Fibroblast of the aortic adventitia (primary cell): ENCODE results near the gene ATN1. TPM values are rescaled to one million over a fixed set of nuclear protein-coding genes. Genes with fewer than 3 reads are reported as not detected.

ENCODE experiments used
- DNase-seq: peaks from one replicate; pipeline ENCODE4 v3.0.0-alpha.2; 2010; ENCODE audit warnings: low read depth
- H3K4me3 ChIP-seq: 2 replicates; pipeline ENCODE4 v1.5.1; 2011; ENCODE audit warnings: low read depth, mild to moderate bottlenecking, control low read depth, low read length, moderate library complexity
- total RNA-seq: library from RNA; depleted of rRNA; stranded (reverse); fragments of >200 nt; gene quantifications from 2 replicates; pipeline ENCODE4 v1.2.3, GENCODE V29; 2012; ENCODE audit warnings: low replicate concordance
- TF ChIP-seq, protein P1 (sequence below): IDR thresholded peaks from 2 replicates; pipeline ENCODE4 v1.5.1; 2011; ENCODE audit warnings: mild to moderate bottlenecking, low read length, control low read depth, inconsistent platforms; ENCODE audit not compliant: insufficient read depth

ATN1 gene
- total RNA-seq, 1 donor = 13.6 TPM

DNA sequence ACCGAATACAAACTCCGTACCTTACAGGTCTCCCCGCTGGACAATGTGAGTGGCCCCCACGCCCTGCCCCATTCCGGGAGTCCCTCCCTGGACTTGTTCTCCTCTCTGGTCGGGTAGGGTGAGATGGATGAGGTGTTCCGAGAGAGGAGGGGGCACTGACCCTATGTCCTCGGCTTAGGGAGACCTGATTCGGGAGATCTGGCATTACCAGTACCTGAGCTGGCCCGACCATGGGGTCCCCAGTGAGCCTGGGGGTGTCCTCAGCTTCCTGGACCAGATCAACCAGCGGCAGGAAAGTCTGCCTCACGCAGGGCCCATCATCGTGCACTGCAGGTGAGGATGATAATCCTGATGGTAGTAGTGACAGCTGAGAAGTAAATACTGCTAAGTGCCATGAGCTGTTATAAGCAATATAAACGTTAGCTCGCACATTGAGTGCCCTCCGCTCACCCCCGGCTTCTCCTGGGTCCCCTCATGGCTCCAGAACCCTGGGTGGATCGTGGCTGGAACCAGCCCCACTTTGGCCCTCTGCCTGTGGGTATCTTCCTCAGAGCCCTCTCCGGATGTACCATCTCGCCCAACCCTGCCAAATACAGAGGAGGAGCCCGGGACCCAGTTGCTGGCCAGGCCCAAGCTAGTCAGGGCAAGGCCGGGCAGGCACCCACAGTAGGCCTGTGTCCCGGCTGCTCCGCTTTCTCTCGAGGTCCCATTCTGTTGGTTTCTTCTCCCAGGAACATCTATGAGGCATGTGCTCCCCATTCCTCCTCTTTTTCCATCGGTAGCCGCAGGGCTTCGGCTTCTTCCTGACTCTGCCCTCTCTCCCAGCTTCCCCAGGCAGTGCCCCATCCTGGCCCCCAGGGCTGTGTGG lies 30.2 kb downstream of the ATN1 start:
- TF ChIP-seq, protein P1, sequence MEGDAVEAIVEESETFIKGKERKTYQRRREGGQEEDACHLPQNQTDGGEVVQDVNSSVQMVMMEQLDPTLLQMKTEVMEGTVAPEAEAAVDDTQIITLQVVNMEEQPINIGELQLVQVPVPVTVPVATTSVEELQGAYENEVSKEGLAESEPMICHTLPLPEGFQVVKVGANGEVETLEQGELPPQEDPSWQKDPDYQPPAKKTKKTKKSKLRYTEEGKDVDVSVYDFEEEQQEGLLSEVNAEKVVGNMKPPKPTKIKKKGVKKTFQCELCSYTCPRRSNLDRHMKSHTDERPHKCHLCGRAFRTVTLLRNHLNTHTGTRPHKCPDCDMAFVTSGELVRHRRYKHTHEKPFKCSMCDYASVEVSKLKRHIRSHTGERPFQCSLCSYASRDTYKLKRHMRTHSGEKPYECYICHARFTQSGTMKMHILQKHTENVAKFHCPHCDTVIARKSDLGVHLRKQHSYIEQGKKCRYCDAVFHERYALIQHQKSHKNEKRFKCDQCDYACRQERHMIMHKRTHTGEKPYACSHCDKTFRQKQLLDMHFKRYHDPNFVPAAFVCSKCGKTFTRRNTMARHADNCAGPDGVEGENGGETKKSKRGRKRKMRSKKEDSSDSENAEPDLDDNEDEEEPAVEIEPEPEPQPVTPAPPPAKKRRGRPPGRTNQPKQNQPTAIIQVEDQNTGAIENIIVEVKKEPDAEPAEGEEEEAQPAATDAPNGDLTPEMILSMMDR = no peak
- no peak overlapping the region for H3K4me3 ChIP-seq
- no peak for DNase-seq

DNA sequence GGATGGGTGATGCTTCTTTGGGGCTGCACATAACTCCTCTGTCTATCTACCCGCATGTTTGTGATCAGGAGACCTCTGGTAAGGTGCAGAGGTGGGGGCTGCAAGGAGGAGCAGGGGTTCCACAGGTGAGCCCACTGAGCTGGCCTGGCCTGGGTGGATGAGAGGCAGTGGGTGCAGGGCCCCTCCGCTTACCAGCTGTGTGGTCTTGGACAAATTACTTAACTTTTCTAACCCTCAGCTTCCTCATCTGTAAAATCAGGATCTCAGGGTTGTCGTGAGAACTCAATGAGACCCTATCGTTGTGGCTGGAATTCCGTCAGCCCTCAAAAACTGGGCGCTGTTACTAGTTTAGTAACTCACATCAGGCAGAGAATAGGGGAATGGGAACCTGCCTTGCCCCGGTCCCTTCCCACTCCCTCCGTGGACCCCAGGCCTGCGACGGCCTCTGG lies 30.9 kb downstream of the ATN1 start:
- TF ChIP-seq, protein P1 = no peak
- DNase-seq = no peak

DNA sequence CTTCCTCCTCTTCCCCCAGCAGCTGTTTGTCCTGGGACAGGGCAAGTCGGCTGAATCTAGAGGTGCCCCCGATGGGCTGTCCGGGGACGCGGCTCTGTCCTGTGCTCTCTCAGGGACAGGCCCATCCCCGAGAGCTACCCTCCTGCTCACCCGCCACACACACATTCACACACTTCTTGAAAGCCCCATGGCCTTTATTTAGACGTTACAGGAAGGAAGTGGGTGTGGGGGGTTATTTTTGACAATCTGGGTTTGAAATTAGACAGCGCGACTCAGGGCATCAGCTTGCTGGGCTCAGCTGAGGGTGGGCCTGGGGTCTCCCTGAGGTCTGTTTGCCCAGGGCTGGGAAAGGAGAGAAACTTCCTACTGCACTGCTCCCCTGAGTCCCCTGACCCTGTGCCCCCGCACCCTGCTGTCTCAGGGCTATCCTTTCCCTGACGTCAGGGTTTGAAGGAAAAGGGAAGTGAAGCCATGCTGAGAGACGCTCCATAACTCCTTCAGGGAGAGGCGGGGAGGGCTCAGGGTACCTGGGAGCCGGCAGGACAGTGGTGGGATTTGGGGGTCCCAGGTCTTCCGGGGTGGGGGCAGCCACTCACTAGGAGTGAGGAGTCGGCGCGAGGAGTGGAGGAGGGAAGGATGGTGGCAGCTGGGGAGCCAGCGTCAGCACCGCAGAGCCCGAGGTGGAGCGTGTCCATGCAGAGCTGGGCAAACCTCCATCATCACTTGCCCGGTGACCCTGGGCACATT lies 31.5 kb downstream of the ATN1 start:
- DNase-seq = no peak
- no peak overlapping the region for H3K4me3 ChIP-seq
- TF ChIP-seq, protein P1 = no peak

More for the DNA sequence above, 30.9 kb downstream of the ATN1 start:
- no peak overlapping the region for H3K4me3 ChIP-seq

DNA sequence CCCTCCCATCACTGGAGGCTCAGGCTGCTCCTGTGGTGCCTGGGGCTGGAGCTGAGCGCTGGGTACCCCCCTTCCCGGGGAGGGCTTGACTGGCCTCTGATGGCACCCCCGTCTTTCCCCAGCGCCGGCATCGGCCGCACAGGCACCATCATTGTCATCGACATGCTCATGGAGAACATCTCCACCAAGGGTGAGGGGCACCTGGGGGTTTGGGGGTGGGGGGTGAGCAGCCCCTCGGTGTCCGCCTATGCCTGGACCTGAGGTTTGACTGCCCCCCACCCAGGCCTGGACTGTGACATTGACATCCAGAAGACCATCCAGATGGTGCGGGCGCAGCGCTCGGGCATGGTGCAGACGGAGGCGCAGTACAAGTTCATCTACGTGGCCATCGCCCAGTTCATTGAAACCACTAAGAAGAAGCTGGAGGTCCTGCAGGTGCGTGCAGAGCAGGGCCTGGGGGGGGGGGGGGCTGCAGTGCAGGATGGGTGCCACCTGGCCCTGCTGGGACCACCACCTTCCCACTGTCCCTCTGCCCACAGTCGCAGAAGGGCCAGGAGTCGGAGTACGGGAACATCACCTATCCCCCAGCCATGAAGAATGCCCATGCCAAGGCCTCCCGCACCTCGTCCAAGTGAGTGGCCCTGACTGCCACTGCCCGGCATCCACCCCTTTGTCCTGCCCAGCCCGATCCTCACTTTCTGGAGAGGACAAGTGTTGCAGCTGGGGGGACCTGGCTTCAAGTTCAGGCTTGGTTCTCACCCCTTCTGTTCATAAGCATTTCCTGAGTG lies 32.2 kb downstream of the ATN1 start:
- no peak for DNase-seq
- no peak overlapping the region for H3K4me3 ChIP-seq
- TF ChIP-seq, protein P1 = no peak

DNA sequence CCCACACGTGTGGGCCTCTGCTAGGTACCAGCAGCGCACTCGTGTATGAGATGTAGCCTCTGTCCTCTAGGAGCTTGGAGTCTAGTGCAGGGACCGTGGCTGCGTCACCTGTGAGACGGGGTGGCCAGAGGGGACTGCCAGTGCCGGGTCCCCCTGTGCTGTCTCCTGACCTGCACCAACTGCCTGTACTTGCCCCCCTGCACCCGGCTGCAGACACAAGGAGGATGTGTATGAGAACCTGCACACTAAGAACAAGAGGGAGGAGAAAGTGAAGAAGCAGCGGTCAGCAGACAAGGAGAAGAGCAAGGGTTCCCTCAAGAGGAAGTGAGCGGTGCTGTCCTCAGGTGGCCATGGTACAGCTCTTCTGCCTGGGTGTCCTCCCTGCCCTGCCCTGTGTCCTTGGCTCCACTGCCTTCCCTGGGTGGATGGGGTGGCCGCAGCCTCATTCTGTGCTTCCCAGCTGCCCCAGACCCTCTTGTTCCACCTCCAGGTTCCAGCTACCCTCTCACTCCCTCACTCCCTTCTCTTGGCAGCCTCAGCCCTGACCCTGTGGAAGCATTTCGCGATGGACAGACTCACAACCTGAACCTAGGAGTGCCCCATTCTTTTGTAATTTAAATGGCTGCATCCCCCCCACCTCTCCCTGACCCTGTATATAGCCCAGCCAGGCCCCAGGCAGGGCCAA lies 33.0 kb downstream of the ATN1 start:
- peak; percentile 31 for DNase-seq
- TF ChIP-seq, protein P1 = peak; percentile 15
- H3K4me3 ChIP-seq = no peak overlapping the region

DNA sequence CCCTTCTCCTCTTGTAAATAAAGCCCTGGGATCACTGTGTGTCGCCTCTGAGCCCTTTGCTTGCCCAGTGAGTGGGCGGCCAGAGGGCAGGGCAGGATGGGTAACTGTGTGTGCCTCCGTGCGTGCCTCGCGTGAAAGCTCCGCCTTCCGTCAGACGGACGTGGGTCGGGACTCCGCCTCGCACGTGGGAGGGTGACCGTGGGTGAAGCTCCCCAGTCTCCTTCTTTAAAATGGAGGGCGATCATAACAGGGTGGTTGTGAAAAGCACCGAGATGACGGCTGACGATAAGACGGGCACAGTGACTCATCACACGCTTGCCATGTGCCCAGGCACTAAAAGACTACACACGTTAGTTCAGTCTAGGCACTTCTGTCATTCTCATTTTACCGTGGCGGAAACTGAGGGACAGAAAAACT lies 33.5 kb downstream of the ATN1 start:
- no peak overlapping the region for H3K4me3 ChIP-seq
- TF ChIP-seq, protein P1 = no peak

More for the DNA sequence above, 33.5 kb downstream of the ATN1 start:
- no peak for DNase-seq
